GM19035 (cell line): Measurements from ENCODE around the gene MRPL24.
"Not testable (repeated sequence)": the region's sequence is repeated elsewhere in the genome, so short reads cannot be mapped to it uniquely, and the experiment has no call there.

Experiments used
- ATAC-seq: cut with Tn5 transposase; IDR thresholded peaks from one replicate; pipeline ENCODE4 v1.9.1; 2021; ENCODE audit not compliant: unreplicated experiment

MRPL24 gene

GRCh38 chr1:156740741-156741480 lies at the start of gene MRPL24:
Gene MRPL24 (minus strand): TSS chr1:156741088. CDS start chr1:156738704, 2,384 bp downstream.
- peak; percentile 85 for ATAC-seq

DNA sequence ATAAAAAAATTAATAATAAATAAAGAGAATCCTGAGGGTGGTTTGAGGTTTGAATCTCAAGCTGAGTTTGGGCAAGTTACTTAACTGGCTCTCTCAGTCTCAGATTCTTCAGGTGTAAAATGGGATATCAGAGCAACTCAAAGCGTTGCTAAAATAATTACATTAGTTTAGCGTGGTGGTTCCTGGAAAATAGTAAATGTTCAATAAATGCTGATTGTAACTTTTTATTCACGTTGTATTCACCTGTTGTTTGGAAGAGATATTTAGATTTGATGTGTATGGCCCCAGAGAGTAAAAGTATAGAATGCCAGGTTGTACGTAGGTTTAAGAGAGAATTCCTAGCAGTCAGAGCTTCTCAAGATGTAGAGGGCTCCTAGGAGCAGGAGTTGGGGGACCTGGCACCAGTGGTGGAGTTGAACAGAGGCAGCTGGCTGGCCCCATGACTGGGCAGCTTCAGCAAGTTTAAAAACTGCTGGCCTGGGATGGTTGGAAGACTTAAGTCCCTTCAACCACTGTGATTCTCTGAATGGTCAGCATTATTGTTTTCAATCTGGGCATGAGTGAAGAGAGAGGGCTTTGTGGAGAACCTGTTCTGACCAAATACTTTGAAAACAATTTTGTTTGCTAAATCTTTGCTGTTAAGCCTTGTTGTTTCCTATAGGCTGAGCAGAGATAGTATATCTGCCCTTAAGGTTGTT lies 48.9 kb upstream of the MRPL24 start:
- no peak for ATAC-seq

DNA sequence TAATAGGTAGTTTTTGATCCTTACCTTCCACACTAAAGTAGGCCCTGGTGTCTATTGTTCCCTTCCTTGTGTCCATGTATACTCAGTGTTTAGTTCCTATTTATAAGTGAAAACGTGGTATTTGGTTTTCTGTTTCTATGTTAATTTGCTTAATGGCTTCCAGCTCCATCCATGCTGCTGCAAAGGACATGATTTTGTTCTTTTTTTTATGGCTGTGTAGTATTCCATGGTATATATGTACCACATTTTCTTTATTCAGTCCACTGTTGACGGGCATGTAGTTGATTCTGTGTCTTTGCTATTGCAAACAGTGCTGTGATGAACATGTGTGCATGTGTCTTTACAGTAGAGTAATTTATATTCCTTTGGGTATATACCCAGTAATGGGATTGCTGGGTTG lies 47.2 kb upstream of the MRPL24 start:
- ATAC-seq, result no peak

DNA sequence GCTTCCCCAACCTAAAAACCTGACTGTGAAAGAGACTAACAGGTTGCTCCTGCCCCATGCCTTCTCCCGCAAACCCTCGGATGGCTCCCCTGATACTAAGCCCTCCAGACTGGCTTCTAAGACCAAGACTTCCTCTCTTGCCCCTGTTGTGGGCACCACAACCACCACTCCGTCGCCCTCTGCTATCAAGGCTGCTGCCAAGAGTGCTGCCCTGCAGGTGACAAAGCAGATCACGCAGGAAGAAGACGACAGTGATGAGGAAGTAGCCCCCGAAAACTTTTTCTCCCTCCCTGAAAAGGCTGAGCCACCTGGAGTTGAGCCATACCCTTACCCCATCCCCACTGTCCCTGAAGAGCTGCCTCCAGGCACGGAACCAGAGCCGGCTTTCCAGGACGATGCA lies 45.8 kb upstream of the MRPL24 start:
- ATAC-seq, result no peak

GRCh38 chr1:156785458-156785857 lies 44.6 kb upstream of the MRPL24 start:
- ATAC-seq, result no peak

- no peak for ATAC-seq
These were observed 40.8 kb upstream of the MRPL24 start for GRCh38 chr1:156781585-156782186.

- no peak for ATAC-seq
These were observed 36.7 kb upstream of the MRPL24 start for GRCh38 chr1:156777573-156777972.

DNA sequence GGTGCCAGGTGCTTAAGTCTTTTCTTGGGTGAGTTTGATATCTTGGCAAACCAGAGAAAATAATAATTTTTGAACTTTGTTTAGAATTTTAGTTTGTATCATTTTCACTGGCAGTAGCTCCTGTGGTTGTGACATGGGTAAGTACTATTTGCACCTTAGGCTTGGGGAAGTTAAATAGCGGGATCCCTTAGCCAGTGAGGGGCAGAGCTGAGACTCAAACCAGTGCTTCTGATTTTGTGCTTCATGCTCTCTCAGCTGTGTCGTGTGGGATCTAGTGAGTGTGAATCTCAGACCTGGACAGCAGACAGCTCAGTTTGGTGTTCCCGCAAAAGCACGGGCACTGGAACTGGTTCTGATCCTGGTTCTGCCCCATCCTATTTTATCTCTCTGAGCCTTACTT lies 36.1 kb upstream of the MRPL24 start:
- ATAC-seq, result no peak

DNA sequence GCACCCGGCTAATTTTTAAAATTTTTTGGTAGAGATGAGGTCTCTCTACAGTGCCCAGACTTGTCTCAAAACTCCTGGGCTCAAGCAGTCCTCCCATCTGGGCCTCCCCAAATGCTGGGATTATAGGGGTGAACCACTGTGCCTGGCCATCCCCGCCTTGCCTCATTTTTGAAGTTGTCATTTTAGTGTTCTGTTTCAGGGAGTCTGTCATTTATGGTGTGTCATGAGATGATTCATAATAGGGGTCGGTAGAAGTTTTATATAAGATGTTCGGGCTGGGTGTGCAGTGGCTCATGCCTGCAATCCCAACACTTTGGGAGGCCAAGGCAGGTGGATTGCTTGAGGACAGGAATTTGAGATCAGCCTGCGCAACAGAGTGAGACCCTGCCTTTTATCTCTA lies 34.9 kb upstream of the MRPL24 start:
- ATAC-seq, result no peak

- no peak for ATAC-seq
These were observed 32.7 kb upstream of the MRPL24 start for GRCh38 chr1:156773607-156774006.

- no peak for ATAC-seq
These were observed 32.0 kb upstream of the MRPL24 start for GRCh38 chr1:156772728-156773497.

GRCh38 chr1:156772222-156772621 lies 31.3 kb upstream of the MRPL24 start:
- ATAC-seq, result no peak

- no peak for ATAC-seq
These were observed 27.9 kb upstream of the MRPL24 start for GRCh38 chr1:156768610-156769295.

GRCh38 chr1:156767879-156768604 lies 27.2 kb upstream of the MRPL24 start:
- ATAC-seq, result peak; percentile 14

DNA sequence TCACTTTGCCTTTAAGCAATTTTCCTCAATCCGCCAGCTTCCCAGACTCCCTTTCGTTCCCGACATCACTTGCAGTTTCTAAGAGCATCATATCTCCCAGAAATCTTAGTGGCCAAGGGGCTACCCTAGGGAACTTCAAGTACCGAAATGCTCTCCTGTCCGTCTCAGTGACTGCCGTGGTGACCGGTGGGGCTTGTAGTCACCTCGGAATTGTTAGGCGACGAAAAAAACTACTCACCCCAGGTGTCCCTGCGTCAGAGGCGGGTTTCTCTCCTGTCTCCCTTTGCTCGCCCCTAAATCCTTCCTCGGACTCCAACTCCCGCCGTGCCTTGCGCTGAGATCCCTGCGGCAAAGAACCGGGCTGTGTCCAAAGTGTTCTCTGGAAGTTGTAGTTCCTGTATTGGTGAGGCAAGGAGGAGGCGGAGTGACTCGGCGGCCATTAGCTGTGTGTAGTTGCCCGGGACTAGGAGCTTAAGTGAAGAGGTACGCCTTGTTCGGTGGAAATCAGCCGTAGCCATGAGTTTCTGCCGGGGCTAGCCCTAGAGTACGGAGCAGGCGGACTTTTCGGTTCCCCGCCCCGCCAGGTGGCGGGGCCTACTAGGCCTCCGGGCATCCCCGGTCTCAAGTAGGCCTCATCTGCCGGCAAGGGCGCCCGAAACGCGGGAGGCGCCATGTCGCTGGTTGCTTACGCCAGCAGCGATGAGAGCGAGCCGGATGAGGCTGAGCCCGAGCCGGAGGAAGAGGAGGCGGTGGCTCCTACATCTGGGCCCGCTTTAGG lies 26.4 kb upstream of the MRPL24 start, which contains the start of gene PRCC:
PRCC (plus strand) TSS at position 435 of the 778 bp plus-strand sequence; CDS start at position 672, 237 bp downstream.
- peak; percentile 88 for ATAC-seq

DNA sequence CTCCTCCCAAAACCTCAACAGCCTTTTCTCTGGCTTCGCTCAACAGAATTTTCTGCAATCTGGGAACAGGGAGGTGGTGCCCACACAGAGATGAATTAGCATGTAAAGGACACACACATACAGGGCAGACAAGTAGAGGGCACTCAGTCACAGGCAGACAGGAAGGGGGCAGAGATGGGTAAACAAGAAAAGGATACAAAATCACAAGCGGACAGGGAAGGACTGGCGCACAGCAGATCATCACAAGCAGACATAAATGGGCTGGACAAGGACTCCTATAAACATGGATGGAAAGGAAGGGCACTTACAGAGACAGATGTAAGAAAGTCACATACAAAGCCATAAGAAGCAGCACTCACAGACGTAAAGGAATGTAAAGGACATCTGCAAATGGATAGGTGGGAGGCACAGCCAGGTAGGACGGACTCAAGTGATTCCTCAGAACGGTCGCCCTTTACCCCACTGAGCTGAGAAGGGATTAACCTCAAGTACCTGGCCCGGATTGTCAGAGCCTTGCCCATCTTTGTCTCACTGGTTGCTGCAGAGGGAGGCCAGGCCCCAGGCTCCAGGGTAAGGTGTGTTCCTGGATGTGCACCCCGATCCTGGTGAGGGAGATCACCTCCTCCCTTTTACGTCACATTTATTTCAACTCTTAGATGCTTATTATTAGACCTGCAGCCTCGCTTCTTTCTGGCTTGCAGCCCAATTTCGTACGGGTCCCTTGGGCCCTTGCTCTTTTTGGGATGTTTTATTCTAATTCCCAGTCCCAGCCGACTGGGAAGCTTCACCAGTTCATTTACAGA lies 25.6 kb upstream of the MRPL24 start:
- peak; percentile 14 for ATAC-seq

DNA sequence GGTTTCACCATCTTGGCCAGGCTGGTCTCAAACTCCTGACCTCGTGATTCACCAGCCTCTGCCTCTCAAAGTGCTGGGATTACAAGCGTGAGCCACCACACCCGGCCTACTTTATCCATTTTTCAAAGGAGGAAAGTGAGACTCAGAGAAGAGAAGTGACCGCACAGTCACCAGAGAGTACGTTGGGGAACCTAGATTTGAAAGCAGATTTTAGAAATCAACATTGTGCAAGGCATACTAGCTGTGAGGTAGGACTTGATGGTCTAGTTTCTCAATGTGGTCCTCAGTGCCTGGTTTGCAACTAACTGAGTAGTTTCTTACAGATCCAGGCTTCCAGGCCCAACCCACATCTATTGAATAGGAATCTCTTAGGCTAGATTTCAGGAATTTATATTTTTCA lies 24.8 kb upstream of the MRPL24 start:
- ATAC-seq, result no peak

- ATAC-seq, result not testable (repeated sequence)
These were observed 24.2 kb upstream of the MRPL24 start for GRCh38 chr1:156765136-156765535.

GRCh38 chr1:156760796-156761104 lies 19.9 kb upstream of the MRPL24 start:
- no peak for ATAC-seq
